ENCODE results near the gene PLCL1. TPM values are rescaled to one million over a fixed set of nuclear protein-coding genes. Genes with fewer than 3 reads are reported as not detected.
"Not testable (repeated sequence)": the region's sequence is repeated elsewhere in the genome, so short reads cannot be mapped to it uniquely, and the experiment has no call there.

The PLCL1 gene
- total RNA-seq, 3 donors from 2014 or later (not counting 1 experiment from before 2014, with no cell fraction given): 0.86 to 2.8 (median 1.1) TPM

GRCh38 chr2:198028955-198029354 lies 224.6 kb downstream of the PLCL1 start:
- Mint-ChIP-seq H3K4me3 (no peak overlapping the region), H3K36me3 (no peaks in the 10 kb centered on the region), H3K27ac (no peak overlapping the region), H3K9me3 (peaks cover 2% of the 10 kb centered on the region in 2 donors), H3K4me1 (no peaks in the 10 kb centered on the region), H3K27me3 (ENCODE audit: low read depth in 2 of 2) (no peaks in the 10 kb centered on the region)
- H3K9me3 ChIP-seq (ENCODE audit: control insufficient read depth, insufficient read depth, low read length): no peaks in the 10 kb centered on the region
- DNase-seq: no peak
- no CpG with 5 or more reads among the region's 1 CpG for WGBS (ENCODE audit: insufficient coverage)
- no peak overlapping the region for H3K27ac ChIP-seq (ENCODE audit: low read length)
- H3K4me3 ChIP-seq (ENCODE audit: low read length): no peak overlapping the region
- H3K4me1 ChIP-seq (ENCODE audit: control insufficient read depth, insufficient read depth, low read length): no peaks in the 10 kb centered on the region
- no peak for TF ChIP-seq CTCF (IDR thresholded peaks at IDR 0.05)
- intact Hi-C loops (cut with micrococcal nuclease): no loop called here
- H3K27me3 ChIP-seq (ENCODE audit: control insufficient read depth, insufficient read depth, low read length): no peaks in the 10 kb centered on the region
- no peak for ATAC-seq
- no peaks in the 10 kb centered on the region for H3K36me3 ChIP-seq (ENCODE audit: control insufficient read depth, insufficient read depth, low read length)

DNA sequence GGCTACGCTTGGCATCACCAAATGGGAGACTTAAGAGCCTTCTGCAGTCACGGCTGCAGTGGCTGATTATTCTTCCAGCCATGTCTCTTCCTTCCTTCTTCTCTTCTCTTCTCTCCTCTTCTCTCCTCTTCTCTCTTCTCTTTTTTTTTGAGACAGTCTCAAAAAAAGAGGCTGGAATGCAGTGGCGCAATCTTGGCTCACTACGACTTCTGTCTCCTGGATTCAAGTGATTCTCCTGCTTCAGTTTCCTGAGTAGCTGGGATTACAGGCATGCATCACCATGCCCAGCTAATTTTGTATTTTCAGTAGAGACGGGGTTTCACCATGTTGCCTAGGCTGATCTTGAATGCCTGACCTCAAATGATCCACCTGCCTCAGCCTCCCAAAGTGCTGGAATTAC lies 225.2 kb downstream of the PLCL1 start:
- H3K27ac Mint-ChIP-seq; H3K4me3 Mint-ChIP-seq; intact Hi-C loops (cut with micrococcal nuclease); H3K27me3 ChIP-seq (ENCODE audit: control insufficient read depth, insufficient read depth, low read length); H3K9me3 ChIP-seq (ENCODE audit: control insufficient read depth, insufficient read depth, low read length); H3K9me3 Mint-ChIP-seq; H3K4me3 ChIP-seq (ENCODE audit: low read length); H3K27me3 Mint-ChIP-seq (ENCODE audit: low read depth in 2 of 2); DNase-seq; H3K4me1 ChIP-seq (ENCODE audit: control insufficient read depth, insufficient read depth, low read length); ATAC-seq; H3K36me3 Mint-ChIP-seq; H3K4me1 Mint-ChIP-seq; H3K36me3 ChIP-seq (ENCODE audit: control insufficient read depth, insufficient read depth, low read length); H3K27ac ChIP-seq (ENCODE audit: low read length): not testable (repeated sequence)
- 92% methylated on average over 5 of the region's 5 CpGs for WGBS (ENCODE audit: insufficient coverage)

GRCh38 chr2:198033626-198034025 lies 229.2 kb downstream of the PLCL1 start:
- no peaks in the 10 kb centered on the region for H3K9me3 ChIP-seq (ENCODE audit: control insufficient read depth, insufficient read depth, low read length)
- WGBS (ENCODE audit: insufficient coverage): 97% methylated on average over 3 of the region's 5 CpGs
- H3K27ac ChIP-seq (ENCODE audit: low read length): no peak overlapping the region
- Mint-ChIP-seq H3K4me1 (no peaks in the 10 kb centered on the region), H3K9me3 (peaks cover 2% of the 10 kb centered on the region in 2 donors), H3K4me3 (no peak overlapping the region), H3K27ac (no peak overlapping the region), H3K36me3 (no peaks in the 10 kb centered on the region), H3K27me3 (ENCODE audit: low read depth in 2 of 2) (no peaks in the 10 kb centered on the region)
- no peak overlapping the region for H3K4me3 ChIP-seq (ENCODE audit: low read length)
- intact Hi-C loops (cut with micrococcal nuclease): no loop called here
- DNase-seq: no peak
- no peaks in the 10 kb centered on the region for H3K4me1 ChIP-seq (ENCODE audit: control insufficient read depth, insufficient read depth, low read length)
- no peaks in the 10 kb centered on the region for H3K27me3 ChIP-seq (ENCODE audit: control insufficient read depth, insufficient read depth, low read length)
- no peak for TF ChIP-seq CTCF (IDR thresholded peaks at IDR 0.05)
- no peak for ATAC-seq
- H3K36me3 ChIP-seq (ENCODE audit: control insufficient read depth, insufficient read depth, low read length): no peaks in the 10 kb centered on the region

DNA sequence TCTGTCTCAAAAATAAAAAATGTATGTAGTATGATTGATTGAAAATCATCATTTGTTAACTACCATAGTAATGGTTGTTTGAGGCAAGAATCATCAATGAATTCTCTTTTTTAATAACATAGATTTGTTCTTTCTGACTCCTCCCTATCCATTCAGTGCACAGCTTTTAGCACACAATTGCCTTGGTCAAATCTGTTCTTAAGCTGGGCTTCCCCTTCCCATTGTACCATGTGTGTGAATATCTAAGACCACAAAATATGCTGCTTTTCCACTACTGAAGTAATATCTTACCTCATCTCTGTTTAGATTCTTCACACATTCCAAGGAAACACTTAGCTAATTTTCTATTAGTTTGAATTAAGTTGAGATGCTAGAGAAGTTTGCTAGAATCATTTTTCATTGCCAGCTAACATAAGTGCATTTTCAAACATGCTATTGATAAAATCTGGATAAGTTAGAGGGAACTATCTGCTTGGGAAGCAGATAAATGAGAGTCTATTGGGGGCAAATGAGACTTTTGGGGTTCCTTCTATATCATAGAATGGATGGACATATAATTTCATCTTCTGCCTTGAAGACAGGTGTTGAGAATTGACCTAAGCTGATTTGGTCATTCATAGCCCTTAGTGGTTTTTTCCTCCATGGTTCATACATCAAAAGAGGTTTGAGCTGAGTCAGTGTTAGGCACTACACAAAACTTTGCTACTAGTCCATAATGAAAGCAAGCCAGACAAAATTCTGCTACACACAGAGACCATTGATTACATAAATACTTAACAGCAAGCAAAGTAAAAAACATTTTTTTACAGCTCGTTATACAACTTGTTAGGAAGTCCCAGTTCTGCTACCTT lies 231.9 kb downstream of the PLCL1 start:
- no peaks in the 10 kb centered on the region for H3K4me1 ChIP-seq (ENCODE audit: control insufficient read depth, insufficient read depth, low read length)
- no peak for ATAC-seq
- Mint-ChIP-seq H3K36me3 (no peaks in the 10 kb centered on the region), H3K9me3 (peaks cover 2 to 6% of the 10 kb centered on the region in 2 donors), H3K4me1 (no peaks in the 10 kb centered on the region), H3K27ac (no peak overlapping the region), H3K4me3 (no peak overlapping the region), H3K27me3 (ENCODE audit: low read depth in 2 of 2) (no peaks in the 10 kb centered on the region)
- WGBS (ENCODE audit: insufficient coverage): 40% methylated on average over 1 of the region's 1 CpG
- H3K27me3 ChIP-seq (ENCODE audit: control insufficient read depth, insufficient read depth, low read length): no peaks in the 10 kb centered on the region
- H3K36me3 ChIP-seq (ENCODE audit: control insufficient read depth, insufficient read depth, low read length): no peaks in the 10 kb centered on the region
- H3K27ac ChIP-seq (ENCODE audit: low read length): no peak overlapping the region
- no peak for TF ChIP-seq CTCF (IDR thresholded peaks at IDR 0.05)
- no peaks in the 10 kb centered on the region for H3K9me3 ChIP-seq (ENCODE audit: control insufficient read depth, insufficient read depth, low read length)
- intact Hi-C loops (cut with micrococcal nuclease): no loop called here
- no peak for DNase-seq
- H3K4me3 ChIP-seq (ENCODE audit: low read length): no peak overlapping the region
